Fibroblast of lung (primary cell): ENCODE measurements around the gene KCMF1. TPM values are rescaled to one million over a fixed set of nuclear protein-coding genes. Genes with fewer than 3 reads are reported as not detected.

Source experiments
- DNase-seq, 2 donors: peaks; one replicate each; pipeline versions ENCODE4 v3.0.0 to v3.0.0-alpha.2; 2010; ENCODE audit warnings: low read depth in 2 of 2
- H2AFZ ChIP-seq: 2 replicates; pipeline ENCODE4 v1.5.1; 2012; ENCODE audit warnings: low read length, control low read depth, inconsistent platforms
- H3K27ac ChIP-seq: 2 replicates; pipeline ENCODE4 v1.5.1; 2011; ENCODE audit warnings: low read length, control low read depth; ENCODE audit not compliant: insufficient read depth
- H3K27me3 ChIP-seq: 2 replicates; pipeline ENCODE4 v1.5.1; 2011; ENCODE audit warnings: mild to moderate bottlenecking, low read length; ENCODE audit not compliant: control insufficient read depth, insufficient read depth
- H3K36me3 ChIP-seq: 2 replicates; pipeline ENCODE4 v1.5.1; 2011; ENCODE audit warnings: low read length; ENCODE audit not compliant: control insufficient read depth, insufficient read depth
- H3K4me1 ChIP-seq: 2 replicates; pipeline ENCODE4 v1.5.1; 2011; ENCODE audit warnings: low read length; ENCODE audit not compliant: control insufficient read depth, insufficient read depth; ENCODE audit errors: extremely low read depth
- H3K4me2 ChIP-seq: 2 replicates; pipeline ENCODE4 v1.5.1; 2011; ENCODE audit warnings: low read length, control low read depth; ENCODE audit not compliant: insufficient read depth; ENCODE audit errors: extremely low read depth
- H3K4me3 ChIP-seq, 4 experiments: fragments of 200-600 bp in 1 of 4; sonication (generic) in 1 of 4; replicated peaks in 1 of 4; 2 replicates each; pipeline ENCODE4 v1.5.1; 2011 to 2016; ENCODE audit warnings: low read length in 4 of 4, low read depth in 3 of 4, mild to moderate bottlenecking in 3 of 4, control low read depth in 2 of 4, inconsistent platforms in 1 of 4, mixed read lengths in 1 of 4; ENCODE audit not compliant: insufficient read depth in 1 of 4; ENCODE audit errors: control extremely low read depth in 1 of 4
- H3K79me2 ChIP-seq: 2 replicates; pipeline ENCODE4 v1.5.1; 2012; ENCODE audit warnings: mild to moderate bottlenecking, low read length, inconsistent platforms; ENCODE audit not compliant: control insufficient read depth, insufficient read depth
- H3K9ac ChIP-seq: 2 replicates; pipeline ENCODE4 v1.5.1; 2011; ENCODE audit warnings: mild to moderate bottlenecking, low read length, control low read depth; ENCODE audit not compliant: insufficient read depth
- H3K9me3 ChIP-seq: 2 replicates; pipeline ENCODE4 v1.5.1; 2012; ENCODE audit warnings: low read depth, low read length; ENCODE audit not compliant: control insufficient read depth, insufficient read depth
- H4K20me1 ChIP-seq: 2 replicates; pipeline ENCODE4 v1.5.1; 2011; ENCODE audit warnings: low read length; ENCODE audit not compliant: control insufficient read depth, insufficient read depth; ENCODE audit errors: extremely low read depth
- CTCF ChIP-seq, 2 donors: IDR thresholded peaks in 1 of 2; conservative IDR thresholded peaks in 1 of 2; 1 replicate in 1 of 2; 2 replicates in 1 of 2; pipeline ENCODE4 v1.5.1; 2011 to 2012; ENCODE audit warnings: low read length in 2 of 2, control low read depth in 1 of 2, inconsistent platforms in 1 of 2, low read depth in 1 of 2, mild to moderate bottlenecking in 1 of 2
- EZH2 ChIP-seq: IDR thresholded peaks from 2 replicates; pipeline ENCODE4 v1.5.1; 2012; ENCODE audit warnings: low read length, control low read depth, mild to moderate bottlenecking; ENCODE audit errors: missing control alignments
- polyA plus RNA-seq, 2 donors: library from polyadenylated mRNA; depleted of rRNA in 1 of 2; stranded (reverse) in 1 of 2; unstranded in 1 of 2; fragments of >200 nt; gene quantifications; 2 replicates each; pipeline ENCODE4 v1.2.1, GENCODE V29; 2011 to 2012; ENCODE audit warnings: missing spikeins in 1 of 2
- total RNA-seq: library from RNA; depleted of rRNA; stranded (reverse); fragments of >200 nt; gene quantifications from 2 replicates; pipeline ENCODE4 v1.2.1, GENCODE V29; 2014

The KCMF1 gene
- total and polyA plus RNA-seq, 2 donors (not counting 1 experiment from before 2014, with no cell fraction given), result 61.8 to 120 TPM

- Histone ChIP-seq H3K4me1 (no peaks in the 10 kb centered on the region), H3K9me3 (no peaks in the 10 kb centered on the region), H3K4me3 (no peak overlapping the region), H3K9ac (no peak overlapping the region), H3K27me3 (no peaks in the 10 kb centered on the region), H4K20me1 (no peaks in the 10 kb centered on the region), H3K79me2 (peaks cover 96% of the 10 kb centered on the region), H3K36me3 (no peaks in the 10 kb centered on the region), H3K27ac (no peak overlapping the region), H3K4me2 (no peak overlapping the region), H2AFZ (no peak overlapping the region)
- TF ChIP-seq CTCF (conservative IDR thresholded peaks at IDR 0.05 in 1 of 2, IDR thresholded peaks at IDR 0.05 in 1 of 2; ENCODE audit: low read depth in 1 of 2, low read length in 2 of 2) (no peak), EZH2 (no peak)
- DNase-seq, result no peak
Observed at GRCh38 chr2:84980263-84980983, 9.5 kb downstream of the KCMF1 start.

GRCh38 chr2:84986018-84986417 lies 15.1 kb downstream of the KCMF1 start:
- H3K9ac ChIP-seq, result no peak overlapping the region
- no peak overlapping the region for H3K4me3 ChIP-seq
- no peak overlapping the region for H3K4me2 ChIP-seq
- peaks cover 3% of the 10 kb centered on the region for H4K20me1 ChIP-seq
- no peak overlapping the region for H2AFZ ChIP-seq
- no peaks in the 10 kb centered on the region for H3K27me3 ChIP-seq
- TF ChIP-seq CTCF (conservative IDR thresholded peaks at IDR 0.05 in 1 of 2, IDR thresholded peaks at IDR 0.05 in 1 of 2; ENCODE audit: low read depth in 1 of 2, low read length in 2 of 2), result no peak
- peaks cover 95% of the 10 kb centered on the region for H3K79me2 ChIP-seq
- no peaks in the 10 kb centered on the region for H3K9me3 ChIP-seq
- DNase-seq, result peak in 1 of 2 donors; percentile 36
- no peaks in the 10 kb centered on the region for H3K36me3 ChIP-seq
- peaks cover 5% of the 10 kb centered on the region for H3K4me1 ChIP-seq
- H3K27ac ChIP-seq, result no peak overlapping the region

- no peaks in the 10 kb centered on the region for H3K36me3 ChIP-seq
- DNase-seq, result no peak
- peaks cover 85% of the 10 kb centered on the region for H3K79me2 ChIP-seq
- no peaks in the 10 kb centered on the region for H3K9me3 ChIP-seq
- H4K20me1 ChIP-seq, result peaks cover 4% of the 10 kb centered on the region
- H3K9ac ChIP-seq, result no peak overlapping the region
- no peak overlapping the region for H3K4me2 ChIP-seq
- H3K27ac ChIP-seq, result no peak overlapping the region
- H3K4me3 ChIP-seq, result no peak overlapping the region
- TF ChIP-seq EZH2, result no peak
- H3K27me3 ChIP-seq, result no peaks in the 10 kb centered on the region
- no peak overlapping the region for H2AFZ ChIP-seq
- H3K4me1 ChIP-seq, result peaks cover 11% of the 10 kb centered on the region
Observed at GRCh38 chr2:84989422-84989821, 18.5 kb downstream of the KCMF1 start.
